Uterus (tissue), 2 donors: ENCODE data around the gene ITGB1.

Experiments
- POLR2A ChIP-seq, 2 donors: fragments of 450-650 bp; IDR thresholded peaks; one replicate each; pipeline ENCODE4 v1.6.1; 2016; ENCODE audit warnings: antibody characterized with exemption in 2 of 2, mild to moderate bottlenecking in 1 of 2, moderate library complexity in 1 of 2
- TF ChIP-seq, protein P1 (sequence below), 4 experiments: fragments of 200-600 bp in 2 of 4; fragments of 450-650 bp in 2 of 4; sonication (generic) in 2 of 4; IDR thresholded peaks; one replicate each; pipeline ENCODE4 v1.5.1; 2016 to 2019; ENCODE audit warnings: antibody characterized with exemption in 4 of 4, mild to moderate bottlenecking in 2 of 4, moderate library complexity in 1 of 4

DNA sequence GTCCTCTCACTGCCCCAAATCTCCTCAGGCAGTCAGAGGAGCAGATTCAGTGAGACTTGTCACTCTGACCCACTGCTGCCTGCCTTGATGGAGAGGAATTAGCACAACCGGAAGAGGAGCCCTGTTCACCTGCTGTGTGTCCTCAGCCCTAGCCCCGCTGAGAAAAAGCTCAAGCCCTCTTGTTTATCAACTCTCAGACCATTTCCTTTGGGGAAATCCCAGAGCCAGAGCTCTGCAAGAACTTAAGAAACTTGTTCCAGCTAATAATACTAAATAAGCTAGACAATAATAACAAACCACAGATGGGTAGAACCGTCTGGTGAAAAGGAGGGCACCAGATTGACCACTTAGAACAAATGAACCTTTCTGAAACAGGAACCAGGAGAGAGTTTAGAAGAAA lies 37.7 kb upstream of the ITGB1 start:
- TF ChIP-seq, protein P1, sequence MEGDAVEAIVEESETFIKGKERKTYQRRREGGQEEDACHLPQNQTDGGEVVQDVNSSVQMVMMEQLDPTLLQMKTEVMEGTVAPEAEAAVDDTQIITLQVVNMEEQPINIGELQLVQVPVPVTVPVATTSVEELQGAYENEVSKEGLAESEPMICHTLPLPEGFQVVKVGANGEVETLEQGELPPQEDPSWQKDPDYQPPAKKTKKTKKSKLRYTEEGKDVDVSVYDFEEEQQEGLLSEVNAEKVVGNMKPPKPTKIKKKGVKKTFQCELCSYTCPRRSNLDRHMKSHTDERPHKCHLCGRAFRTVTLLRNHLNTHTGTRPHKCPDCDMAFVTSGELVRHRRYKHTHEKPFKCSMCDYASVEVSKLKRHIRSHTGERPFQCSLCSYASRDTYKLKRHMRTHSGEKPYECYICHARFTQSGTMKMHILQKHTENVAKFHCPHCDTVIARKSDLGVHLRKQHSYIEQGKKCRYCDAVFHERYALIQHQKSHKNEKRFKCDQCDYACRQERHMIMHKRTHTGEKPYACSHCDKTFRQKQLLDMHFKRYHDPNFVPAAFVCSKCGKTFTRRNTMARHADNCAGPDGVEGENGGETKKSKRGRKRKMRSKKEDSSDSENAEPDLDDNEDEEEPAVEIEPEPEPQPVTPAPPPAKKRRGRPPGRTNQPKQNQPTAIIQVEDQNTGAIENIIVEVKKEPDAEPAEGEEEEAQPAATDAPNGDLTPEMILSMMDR (IDR thresholded peaks at IDR 0.05), result no peak
- TF ChIP-seq POLR2A (IDR thresholded peaks at IDR 0.05), result no peak
